Glutamatergic neuron (in vitro differentiated cells): ENCODE results near the gene HBA1. TPM values are rescaled to one million over a fixed set of nuclear protein-coding genes. Genes with fewer than 3 reads are reported as not detected.
A peak's percentile ranks its signal among the peaks of the same experiment; 100 is the strongest.

Source experiments
- DNase-seq: peaks from one replicate; pipeline ENCODE4 v3.0.0; 2022
- H3K27ac Mint-ChIP-seq: one replicate; pipeline ENCODE4 v1.8.0; 2020; ENCODE audit warnings: mild to moderate bottlenecking, mixed read lengths, inconsistent platforms; ENCODE audit not compliant: unreplicated experiment
- H3K27me3 Mint-ChIP-seq: one replicate; pipeline ENCODE4 v1.8.0; 2020; ENCODE audit warnings: mild to moderate bottlenecking, moderate library complexity, mixed read lengths, inconsistent platforms; ENCODE audit not compliant: unreplicated experiment
- H3K36me3 Mint-ChIP-seq: one replicate; pipeline ENCODE4 v1.8.0; 2020; ENCODE audit warnings: mild to moderate bottlenecking, mixed read lengths, inconsistent platforms; ENCODE audit not compliant: unreplicated experiment
- H3K4me1 Mint-ChIP-seq: one replicate; pipeline ENCODE4 v1.8.0; 2020; ENCODE audit warnings: mild to moderate bottlenecking, low read depth, mixed read lengths, inconsistent platforms; ENCODE audit not compliant: unreplicated experiment
- H3K4me3 Mint-ChIP-seq: one replicate; pipeline ENCODE4 v1.8.0; 2020; ENCODE audit warnings: mild to moderate bottlenecking, mixed read lengths, inconsistent platforms; ENCODE audit not compliant: unreplicated experiment
- H3K9me3 Mint-ChIP-seq: one replicate; pipeline ENCODE4 v1.8.0; 2020; ENCODE audit warnings: mild to moderate bottlenecking, moderate library complexity, mixed read lengths, inconsistent platforms; ENCODE audit not compliant: unreplicated experiment
- total RNA-seq: library from RNA; stranded (reverse); fragmentation: NEBNext Ultra II Directional; extraction: Animal tissue kit (Norgen Biotek cat#: 25700); gene quantifications from one replicate; pipeline ENCODE4 v1.2.1, GENCODE V29; 2021; ENCODE audit not compliant: unreplicated experiment
- TF ChIP-seq, protein P1 (sequence below): fragments of 200-600 bp; sonication (generic); IDR thresholded peaks from one replicate; pipeline ENCODE4 v1.5.0; 2021; ENCODE audit not compliant: partially characterized antibody, unreplicated experiment

HBA1 gene
- total RNA-seq, 1 donor from 2014 or later = 1.5 TPM

DNA sequence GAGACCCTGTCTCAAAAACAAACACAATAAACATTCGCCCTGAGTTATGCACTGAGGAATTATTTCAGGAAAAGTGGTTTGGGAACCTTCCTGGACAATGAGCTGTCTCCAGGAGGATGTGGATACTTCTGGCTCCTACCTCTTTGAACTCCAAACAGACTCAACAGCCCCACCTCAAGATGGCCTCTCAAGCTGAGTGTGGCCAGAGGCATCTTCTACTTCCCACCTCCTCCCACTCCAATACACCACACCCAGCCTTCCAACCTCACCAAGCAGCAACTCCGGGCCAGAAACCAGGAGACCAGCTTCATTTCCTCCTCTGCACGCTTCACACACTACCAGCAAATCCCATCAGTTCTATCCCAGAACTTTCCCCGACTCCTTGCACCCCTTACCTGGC, 15.4 kb downstream of the HBA1 start:
- H3K4me1 Mint-ChIP-seq = no peaks in the 10 kb centered on the region
- H3K27ac Mint-ChIP-seq = peak overlapping the region; percentile 55
- TF ChIP-seq, protein P1, sequence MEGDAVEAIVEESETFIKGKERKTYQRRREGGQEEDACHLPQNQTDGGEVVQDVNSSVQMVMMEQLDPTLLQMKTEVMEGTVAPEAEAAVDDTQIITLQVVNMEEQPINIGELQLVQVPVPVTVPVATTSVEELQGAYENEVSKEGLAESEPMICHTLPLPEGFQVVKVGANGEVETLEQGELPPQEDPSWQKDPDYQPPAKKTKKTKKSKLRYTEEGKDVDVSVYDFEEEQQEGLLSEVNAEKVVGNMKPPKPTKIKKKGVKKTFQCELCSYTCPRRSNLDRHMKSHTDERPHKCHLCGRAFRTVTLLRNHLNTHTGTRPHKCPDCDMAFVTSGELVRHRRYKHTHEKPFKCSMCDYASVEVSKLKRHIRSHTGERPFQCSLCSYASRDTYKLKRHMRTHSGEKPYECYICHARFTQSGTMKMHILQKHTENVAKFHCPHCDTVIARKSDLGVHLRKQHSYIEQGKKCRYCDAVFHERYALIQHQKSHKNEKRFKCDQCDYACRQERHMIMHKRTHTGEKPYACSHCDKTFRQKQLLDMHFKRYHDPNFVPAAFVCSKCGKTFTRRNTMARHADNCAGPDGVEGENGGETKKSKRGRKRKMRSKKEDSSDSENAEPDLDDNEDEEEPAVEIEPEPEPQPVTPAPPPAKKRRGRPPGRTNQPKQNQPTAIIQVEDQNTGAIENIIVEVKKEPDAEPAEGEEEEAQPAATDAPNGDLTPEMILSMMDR = no peak
- peaks cover 9% of the 10 kb centered on the region for H3K27me3 Mint-ChIP-seq
- H3K36me3 Mint-ChIP-seq = no peaks in the 10 kb centered on the region
- DNase-seq = no peak
- H3K4me3 Mint-ChIP-seq = no peak overlapping the region
- H3K9me3 Mint-ChIP-seq = peaks cover 4% of the 10 kb centered on the region

DNA sequence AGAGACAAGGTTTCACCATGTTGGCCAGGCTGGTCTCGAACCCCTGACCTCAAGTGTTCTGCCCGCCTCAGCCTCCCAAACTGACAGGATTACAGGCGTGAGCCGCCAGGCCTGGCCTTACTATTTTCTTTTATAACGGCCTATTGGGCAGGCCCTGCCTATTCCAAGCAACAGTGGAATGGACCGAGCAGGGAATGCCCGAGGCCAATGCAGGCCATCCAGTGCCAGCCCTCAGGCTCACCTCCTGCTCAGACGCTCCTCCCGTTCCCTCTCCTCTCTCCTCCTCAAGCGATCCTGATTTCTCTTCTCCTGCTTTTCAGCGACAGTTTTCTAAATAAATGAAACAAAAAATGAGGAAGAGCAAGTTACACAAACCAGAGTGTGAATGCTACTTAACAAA, 16.2 kb downstream of the HBA1 start:
- peak overlapping the region; percentile 41 for H3K27ac Mint-ChIP-seq
- H3K4me3 Mint-ChIP-seq = no peak overlapping the region
- H3K36me3 Mint-ChIP-seq = no peaks in the 10 kb centered on the region
- H3K4me1 Mint-ChIP-seq = no peaks in the 10 kb centered on the region
- TF ChIP-seq, protein P1 = no peak
- no peak for DNase-seq
- peaks cover 4% of the 10 kb centered on the region for H3K9me3 Mint-ChIP-seq
- peaks cover 10% of the 10 kb centered on the region for H3K27me3 Mint-ChIP-seq

DNA sequence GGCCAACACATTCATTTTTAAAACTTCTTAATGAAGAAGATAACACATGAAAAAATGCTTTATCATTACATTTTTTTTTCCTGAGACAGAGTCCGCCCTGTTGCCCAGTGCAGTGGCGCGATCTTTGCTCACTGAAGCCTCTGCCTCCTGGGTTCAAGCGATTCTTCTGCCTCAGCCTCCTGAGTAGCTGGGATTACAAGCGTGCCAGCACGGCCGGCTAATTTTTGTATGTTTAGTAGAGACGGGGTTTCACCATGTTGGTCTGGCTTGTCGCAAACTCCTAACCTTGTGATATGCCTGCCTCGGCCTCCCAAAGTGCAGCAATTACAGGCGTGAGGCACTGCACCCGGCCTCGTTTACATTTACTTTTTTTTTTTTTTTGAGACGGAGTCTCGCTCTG, 17.0 kb downstream of the HBA1 start:
- H3K4me3 Mint-ChIP-seq = no peak overlapping the region
- no peaks in the 10 kb centered on the region for H3K36me3 Mint-ChIP-seq
- TF ChIP-seq, protein P1 = no peak
- H3K27ac Mint-ChIP-seq = no peak overlapping the region
- peaks cover 10% of the 10 kb centered on the region for H3K27me3 Mint-ChIP-seq
- peaks cover 4% of the 10 kb centered on the region for H3K9me3 Mint-ChIP-seq
- no peak for DNase-seq
- H3K4me1 Mint-ChIP-seq = no peaks in the 10 kb centered on the region

DNA sequence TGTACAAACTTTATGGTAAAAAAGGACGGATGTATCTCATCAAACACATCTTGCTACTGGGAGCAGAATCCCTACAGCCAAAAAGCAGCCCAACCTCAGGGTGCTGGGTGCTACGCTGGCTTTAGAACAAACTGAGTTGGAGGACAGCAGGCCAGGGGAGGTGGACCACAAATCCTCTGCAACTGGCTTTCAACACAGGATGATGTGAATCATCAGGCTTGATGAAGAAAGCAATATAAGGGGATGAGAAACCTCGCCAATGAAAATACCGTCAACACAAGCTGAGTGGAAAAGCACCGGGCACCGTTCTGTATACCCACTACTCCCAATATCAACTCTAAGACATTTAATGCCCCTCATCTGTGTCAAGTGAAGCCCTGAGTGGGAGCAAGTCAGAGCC, 18.0 kb downstream of the HBA1 start:
- Mint-ChIP-seq H3K9me3 (peaks cover 4% of the 10 kb centered on the region), H3K27me3 (peaks cover 9% of the 10 kb centered on the region), H3K27ac (no peak overlapping the region), H3K4me3 (no peak overlapping the region), H3K36me3 (no peaks in the 10 kb centered on the region), H3K4me1 (no peaks in the 10 kb centered on the region)
- DNase-seq = no peak
- TF ChIP-seq, protein P1 = no peak

DNA sequence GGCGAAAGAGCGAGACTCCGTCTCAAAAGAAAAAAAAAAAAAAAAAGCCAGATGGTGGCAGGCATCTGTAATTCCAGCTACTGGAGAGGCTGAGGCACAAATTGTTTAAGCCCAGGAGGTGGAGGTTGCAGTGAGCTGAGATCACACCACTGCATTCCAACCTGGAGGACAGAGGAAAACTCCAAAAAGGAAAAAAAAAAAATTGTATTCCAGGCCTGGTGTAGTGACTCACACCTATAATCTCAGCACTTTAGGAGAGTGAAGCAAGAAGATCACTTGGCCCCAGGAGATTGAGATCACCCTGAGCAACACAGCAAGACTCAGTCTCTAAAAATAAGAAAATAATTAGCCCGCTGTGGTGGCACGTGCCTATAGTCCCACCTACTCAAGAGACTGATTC, 23.9 kb downstream of the HBA1 start:
- H3K36me3 Mint-ChIP-seq = no peaks in the 10 kb centered on the region
- no peak overlapping the region for H3K4me3 Mint-ChIP-seq
- no peak for DNase-seq
- no peaks in the 10 kb centered on the region for H3K9me3 Mint-ChIP-seq
- TF ChIP-seq, protein P1 = no peak
- H3K27me3 Mint-ChIP-seq = peaks cover 6% of the 10 kb centered on the region
- H3K27ac Mint-ChIP-seq = no peak overlapping the region
- no peaks in the 10 kb centered on the region for H3K4me1 Mint-ChIP-seq
